HG02588 (cell line): ENCODE results near the gene KAZN.
"Not testable (repeated sequence)": the region's sequence is repeated elsewhere in the genome, so short reads cannot be mapped to it uniquely, and the experiment has no call there.

Experiments used
- ATAC-seq: cut with Tn5 transposase; IDR thresholded peaks from one replicate; pipeline ENCODE4 v1.9.1; 2021; ENCODE audit warnings: mild to moderate bottlenecking, moderate library complexity; ENCODE audit not compliant: unreplicated experiment

KAZN gene

DNA sequence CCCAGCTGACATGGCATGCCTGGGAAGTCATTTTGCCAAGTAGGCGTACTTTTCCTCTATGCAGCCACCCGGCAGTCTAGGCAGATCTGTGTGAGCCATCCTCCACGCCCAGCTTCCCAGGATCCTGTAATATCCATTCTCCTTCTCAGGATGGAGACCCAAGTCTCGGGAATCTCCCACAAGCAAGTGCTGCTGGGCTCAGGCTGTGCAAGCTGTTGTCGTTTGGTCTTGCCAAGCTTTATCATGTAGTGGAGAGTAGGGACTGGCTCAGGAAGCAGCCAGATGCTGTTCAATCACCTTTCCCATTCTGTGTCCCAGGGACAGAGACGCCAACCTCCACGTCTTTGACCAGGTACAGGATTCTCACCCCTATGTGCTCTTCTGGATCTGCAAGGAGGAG is 363.9 kb downstream of the KAZN start:
- no peak for ATAC-seq

DNA sequence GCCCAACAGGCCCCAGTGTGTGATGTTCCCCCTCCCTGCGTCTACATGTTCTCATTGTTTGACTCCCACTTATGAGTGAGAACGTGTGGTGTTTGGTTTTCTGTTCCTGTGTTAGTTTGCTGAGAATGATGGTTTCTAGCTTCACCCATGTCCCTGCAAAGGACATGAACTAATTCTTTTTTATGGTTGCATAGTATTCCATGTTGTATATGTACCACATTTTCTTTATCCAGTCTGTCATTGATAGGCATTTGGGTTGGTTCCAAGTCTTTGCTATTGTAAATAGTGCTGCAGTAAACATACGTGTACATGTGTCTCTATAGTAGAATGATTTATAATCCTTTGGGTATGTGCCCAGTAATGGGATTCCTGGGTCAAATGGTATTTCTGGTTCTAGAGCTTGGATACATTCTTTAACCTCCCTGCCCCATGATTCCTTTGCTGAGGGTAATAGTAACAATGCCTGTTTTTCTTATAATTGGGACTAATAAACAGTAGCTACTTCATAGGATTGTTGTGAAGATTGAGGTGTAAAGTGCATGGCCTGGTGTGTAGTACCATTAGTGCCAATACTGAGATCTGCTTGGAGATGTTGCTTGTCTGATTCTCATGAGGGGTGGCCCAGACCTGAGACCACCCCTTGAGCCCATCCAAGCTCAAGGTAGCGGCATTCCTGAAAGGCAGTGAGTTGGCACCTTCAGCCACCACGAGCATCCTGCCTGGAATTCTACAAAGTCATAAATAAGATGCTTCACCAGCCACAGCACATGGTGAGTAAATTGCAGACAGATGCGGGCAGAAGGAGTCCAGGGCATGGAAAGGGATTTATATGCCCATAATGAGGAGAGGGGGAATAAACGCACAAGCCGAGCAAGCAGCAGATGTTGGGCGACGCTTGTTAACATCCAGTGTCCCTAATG is 365.6 kb downstream of the KAZN start:
- not testable (repeated sequence) for ATAC-seq

DNA sequence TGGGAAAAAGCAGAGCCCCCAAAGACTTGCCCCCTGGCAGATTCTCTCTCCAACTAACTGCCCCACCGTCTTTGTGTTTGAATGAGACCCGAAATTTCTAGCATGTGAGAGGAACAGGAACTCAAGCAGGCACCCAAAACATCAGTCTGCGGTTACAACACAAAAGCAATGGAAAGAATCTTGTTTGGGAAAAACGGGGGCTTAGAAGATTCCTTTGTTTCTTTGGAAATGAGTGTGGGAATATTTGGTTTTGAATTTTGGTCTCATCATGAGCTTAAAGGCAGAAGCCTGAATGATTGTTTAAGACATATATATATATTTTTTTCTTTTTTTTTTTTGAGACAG is 366.2 kb downstream of the KAZN start:
- no peak for ATAC-seq

DNA sequence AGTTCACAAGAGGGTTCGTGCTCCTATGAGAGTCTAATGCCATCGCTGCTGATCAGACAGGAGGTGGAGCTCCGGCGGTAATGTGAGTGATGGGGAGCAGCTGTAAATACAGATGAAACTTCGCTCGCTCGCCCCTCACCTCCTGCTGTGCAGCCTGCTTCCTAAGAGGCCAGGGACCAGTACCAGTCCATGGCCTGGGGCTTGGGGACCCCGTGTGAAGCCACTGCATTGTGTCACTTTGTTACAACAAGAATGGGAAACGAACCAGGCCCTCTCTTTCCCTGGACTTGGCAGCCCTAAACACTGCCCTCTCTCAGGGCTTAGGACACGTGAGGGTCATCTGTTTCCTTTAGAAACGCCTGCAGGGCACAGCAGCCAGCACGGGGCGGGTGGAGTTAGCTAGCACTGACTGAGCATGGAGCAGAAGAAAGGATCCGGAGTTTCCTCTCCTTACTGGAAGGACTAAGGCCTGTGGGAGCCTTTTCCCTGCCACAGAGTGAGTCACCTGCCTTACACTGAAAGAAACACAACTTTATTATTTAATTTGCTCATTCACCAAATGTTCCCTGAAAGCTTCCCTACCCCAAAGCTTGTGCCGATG is 369.9 kb downstream of the KAZN start:
- no peak for ATAC-seq

DNA sequence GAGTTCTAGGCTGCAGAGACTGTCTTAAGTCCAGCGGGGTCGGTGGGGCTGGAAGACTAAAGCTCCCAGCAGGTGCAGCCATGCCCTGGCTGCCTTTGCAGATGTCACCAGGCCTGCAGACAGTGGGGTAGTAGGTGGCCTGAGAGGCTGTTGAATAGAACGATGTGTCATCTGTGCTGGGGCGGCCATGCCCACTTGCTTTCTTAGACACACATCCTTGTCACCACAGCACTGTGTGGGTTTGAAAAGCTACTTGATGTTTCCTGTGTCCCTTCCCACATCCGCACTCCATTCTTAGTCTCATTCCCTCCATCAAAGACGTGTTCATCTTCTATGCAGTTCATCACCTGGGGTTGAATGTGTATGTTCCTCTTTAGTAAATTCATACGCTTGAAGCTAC is 370.5 kb downstream of the KAZN start:
- no peak for ATAC-seq

DNA sequence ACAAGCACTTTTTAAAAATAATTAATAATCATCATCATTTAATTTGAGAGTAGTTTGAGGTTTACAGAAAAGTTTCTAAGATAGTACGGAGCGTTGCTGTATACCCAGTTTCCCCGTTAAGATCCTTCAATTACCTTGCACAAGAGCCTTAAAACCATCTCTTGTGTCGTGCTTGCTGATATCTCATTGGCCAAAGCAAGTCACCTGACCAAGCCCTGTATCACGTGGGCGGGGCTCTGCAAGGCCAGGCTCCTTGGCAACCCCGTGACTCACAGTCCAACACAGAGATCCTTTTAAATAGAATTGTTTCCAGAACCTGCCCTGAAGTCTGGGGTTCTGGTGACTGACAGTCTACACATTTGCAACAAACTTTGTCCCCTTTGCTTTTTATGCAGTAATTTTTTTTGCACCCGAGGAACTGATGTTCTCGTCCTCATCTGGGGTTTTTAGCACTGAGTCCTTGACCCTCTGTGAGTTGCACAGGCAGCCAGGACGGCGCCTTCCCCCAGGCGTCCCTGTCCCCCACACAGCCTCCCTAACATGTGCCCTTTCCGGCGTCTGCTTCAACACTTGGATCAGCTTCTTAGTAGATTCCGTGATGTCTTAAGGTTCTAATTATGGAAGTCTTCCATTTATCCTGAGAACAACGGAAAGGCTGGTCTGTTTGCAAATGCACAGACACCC is 371.8 kb downstream of the KAZN start:
- no peak for ATAC-seq

DNA sequence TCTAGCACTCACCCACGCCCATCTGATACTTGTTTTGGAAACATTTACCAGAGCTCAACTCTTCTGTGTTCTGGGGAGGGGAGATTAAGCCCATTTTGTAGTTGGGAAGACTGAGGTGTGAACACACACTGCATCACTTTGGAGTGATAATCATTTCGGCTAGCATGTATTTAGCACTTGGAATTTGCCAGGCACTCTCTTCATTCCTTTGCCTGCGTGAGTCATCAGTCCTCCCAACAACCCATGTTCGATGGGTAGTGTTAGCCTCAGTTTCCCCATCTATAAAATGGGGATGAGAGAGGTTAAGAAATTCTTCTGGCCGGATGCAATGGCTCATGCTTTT is 372.3 kb downstream of the KAZN start:
- no peak for ATAC-seq

DNA sequence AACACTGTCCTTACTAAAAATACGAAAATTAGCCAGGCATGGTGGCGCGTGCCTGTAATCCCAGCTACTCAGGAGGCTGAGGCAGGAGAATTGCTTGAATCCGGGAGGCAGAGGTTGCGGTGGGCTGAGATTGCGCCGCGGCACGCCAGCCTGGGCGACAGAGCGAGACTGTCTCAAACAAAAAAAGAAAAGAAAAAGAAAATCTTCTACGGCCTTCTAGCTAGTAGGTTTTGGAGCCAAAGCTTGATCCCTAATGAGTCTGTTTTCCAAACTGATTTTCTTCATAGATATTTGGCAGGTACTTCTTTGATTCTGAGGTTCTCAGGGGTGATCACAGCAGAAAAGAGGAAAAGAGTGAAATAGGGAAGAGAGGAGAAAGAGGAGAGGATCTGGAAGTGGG is 372.7 kb downstream of the KAZN start:
- ATAC-seq = no peak

DNA sequence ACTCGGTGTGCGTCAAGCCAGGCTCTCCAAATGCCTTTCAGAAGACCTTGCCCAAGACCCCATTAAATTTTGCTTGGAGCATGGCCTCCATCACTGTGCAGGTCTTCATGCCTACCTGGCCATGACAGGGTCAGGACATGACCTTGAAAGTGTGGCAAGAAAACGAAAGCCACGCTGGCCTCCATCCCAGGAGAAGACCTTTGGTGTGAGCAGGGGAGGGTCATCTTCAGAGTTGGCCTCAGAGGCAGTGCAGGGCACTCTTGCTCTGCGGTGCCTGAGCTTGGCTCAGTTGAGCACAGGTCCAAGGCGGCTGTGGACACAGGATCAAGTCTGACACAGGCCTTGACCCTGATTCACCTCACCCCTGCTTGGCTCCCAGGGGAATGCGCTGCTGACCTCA is 373.6 kb downstream of the KAZN start:
- no peak for ATAC-seq

DNA sequence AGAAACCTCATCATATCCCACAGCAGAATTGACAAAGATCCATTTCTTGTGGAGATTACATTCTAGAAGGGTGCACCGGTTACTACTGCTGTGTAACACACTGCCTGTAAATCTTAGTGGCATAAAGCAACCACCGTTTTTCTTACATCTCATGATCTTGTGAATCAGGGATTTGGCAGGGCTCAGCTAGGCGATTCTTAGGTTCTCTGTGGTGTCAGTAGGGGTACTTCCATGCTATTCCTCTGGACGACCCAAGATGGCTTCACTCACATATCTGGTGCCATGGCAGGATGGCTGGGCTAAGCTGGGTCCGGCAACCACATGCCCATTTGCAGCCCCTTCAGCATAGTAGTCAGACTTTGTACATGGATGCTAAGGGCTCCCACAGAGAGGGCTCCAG is 375.3 kb downstream of the KAZN start:
- no peak for ATAC-seq

DNA sequence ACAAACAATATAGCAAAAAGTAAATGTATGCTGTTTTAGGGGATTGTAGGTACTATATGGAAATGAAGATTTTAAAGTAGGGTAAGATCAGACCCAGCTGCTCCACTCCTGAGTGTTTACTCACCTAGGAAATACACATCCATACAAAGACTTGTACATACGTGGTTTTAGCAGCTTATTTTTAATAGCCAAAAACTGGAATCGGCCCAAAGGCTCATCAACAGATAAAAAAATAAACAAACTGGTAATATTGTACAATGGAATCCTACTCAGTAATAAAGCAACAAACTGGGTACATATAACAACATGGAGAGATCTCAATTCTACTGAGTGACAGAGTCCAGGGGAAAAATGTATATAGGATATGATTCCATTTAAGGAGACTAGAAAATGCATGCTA is 375.9 kb downstream of the KAZN start:
- ATAC-seq = no peak

DNA sequence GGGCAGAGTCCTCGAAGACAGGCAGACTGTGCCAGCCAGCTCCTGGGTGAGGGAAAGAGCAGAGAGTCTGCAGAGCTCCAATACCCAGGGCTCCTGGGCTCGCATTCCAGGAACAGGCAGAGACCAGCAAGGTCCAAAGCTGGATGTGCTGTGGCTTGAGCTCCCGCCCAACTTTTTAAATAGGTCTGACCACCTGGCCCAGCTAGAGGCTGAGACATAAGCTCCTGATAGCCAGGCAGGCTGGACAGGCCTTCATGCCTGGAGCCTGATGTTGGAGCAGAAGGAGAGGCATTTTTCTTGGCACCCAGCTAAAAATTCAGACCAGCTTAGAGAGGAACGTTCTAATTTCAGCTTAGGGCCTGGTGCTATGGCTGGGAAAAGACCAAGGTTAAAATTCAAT is 376.6 kb downstream of the KAZN start:
- no peak for ATAC-seq

DNA sequence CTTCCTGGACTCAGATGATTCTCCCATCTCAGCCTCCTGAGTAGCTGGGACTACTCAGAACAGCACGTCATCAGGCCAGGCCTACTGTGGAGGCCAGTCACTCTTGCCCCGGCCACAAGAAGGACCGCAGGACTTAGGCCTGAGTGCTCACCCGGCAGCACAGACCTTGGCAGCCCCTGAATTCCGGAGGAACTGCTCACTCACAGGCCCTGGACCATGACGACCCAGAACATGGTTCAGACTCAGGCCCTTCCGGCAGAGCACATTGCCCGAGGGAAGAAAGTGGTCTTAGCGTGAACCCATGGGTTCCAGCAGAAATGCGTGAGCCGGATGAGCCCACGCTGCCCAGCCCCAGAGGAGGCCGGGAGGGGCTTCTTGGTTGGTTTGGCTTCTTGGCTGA is 377.8 kb downstream of the KAZN start:
- ATAC-seq = no peak

DNA sequence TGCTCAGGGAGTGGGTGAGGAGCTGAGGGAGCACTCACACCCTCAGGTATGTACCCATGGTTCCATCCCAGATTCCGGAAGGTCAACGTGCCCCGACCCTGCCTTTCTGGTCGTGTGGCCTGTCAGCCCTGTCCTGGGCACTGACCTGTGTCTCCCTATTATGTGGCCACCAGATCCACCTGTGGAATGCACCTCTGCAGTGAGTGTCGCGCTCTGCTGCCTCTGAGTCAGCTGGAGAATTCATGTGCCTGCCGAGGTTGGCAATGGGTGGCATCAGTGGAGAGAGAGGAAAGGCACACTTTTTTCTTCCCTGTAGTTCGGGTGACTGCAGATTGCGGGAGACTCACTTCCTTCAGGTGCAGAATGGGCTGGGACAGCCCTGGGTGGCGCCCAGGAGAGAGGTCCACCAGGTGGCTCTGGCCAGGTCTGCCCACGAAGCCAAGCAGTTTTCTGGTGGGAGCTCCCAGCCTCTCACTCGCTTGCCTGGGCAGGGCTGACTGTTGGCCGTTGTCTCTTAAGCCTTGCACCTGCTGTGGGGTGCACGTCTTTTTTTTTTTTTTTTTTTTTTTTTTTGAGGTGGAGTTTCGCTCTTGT is 378.9 kb downstream of the KAZN start:
- ATAC-seq = no peak

DNA sequence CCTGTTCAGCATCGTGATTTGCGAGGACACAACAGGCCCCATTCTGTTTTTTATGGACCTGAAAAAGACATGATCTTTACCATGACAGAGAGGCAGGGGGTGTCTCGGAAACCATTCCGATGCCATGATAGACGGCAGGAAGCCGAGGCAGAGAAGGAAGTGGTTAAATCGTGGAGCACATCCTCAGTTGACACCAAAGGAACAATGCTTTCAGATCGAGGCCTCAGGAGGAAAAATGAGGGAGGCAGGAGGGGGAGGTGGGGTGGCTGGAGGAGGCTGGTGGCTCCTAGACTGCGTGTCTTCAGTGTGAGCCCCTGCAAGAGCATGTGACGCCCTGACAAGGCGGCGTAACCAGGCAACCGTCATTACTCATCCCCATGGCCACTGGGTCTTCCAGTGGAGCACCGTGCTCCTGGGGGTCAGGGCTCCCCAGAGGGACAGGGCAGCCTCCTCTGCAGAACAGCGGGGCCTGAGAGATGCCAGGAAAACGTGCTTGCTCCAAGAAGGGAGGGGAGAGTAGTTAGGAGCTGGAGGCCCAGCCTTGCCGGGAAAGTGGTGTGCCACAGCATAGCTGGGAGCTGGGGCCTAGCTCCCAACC is 382.2 kb downstream of the KAZN start:
- ATAC-seq = no peak

DNA sequence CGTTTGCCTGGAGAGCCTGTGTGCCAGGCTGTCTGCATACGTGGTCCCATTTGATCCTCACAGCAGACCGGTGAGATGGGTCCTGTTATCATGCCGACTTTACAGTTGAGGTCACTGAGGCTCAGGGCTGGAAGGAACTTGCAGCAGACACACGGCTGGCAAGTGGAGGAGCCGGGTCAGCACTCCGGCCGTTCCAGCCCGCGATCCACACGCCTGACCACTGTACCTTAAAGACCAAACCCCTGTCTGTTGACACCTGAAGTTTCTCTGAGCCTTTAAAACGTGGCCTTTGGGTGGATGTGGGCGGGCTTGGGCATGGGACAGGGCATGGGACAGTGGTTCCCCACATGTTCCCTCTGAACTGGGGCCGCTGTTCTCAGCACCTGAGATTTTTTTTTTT is 383.5 kb downstream of the KAZN start:
- ATAC-seq = no peak

DNA sequence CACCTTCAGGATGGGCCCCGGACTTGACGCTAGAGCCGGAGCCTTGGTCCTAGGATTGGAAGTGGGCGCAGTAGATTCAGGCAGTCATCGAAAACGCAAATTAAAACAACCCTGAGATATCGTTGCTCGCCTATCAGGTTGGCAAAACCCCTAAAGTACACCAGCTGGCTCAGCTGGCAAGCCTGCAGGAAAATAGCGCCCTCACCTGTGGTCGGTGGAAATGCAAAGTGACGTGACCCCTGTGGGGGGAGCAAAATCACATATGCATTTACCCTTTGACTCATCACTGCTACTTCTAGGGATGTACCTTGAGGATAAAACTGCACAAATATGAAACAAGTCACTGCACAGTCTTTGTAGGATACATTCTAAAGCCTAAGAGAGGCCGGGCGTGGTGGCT is 384.8 kb downstream of the KAZN start:
- no peak for ATAC-seq

DNA sequence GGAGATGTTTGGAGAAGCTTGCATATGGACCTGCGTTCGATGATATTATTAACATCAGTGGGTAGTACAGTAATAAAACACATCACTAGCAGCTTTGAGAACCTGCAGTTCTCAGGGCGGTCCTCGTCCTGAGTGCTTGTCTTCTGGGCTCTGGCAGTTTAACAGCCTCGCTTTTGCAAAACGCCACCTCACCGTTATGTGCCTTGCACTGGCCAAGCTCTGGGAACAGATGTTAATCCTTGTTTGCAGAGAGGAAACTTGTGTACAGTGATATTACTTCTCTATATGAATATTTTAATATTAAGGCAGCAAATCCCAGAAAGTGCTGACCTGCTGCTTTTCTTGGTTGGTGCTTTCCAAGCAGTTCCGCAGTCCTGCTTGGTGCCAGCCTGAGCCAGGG is 387.7 kb downstream of the KAZN start:
- ATAC-seq = no peak

DNA sequence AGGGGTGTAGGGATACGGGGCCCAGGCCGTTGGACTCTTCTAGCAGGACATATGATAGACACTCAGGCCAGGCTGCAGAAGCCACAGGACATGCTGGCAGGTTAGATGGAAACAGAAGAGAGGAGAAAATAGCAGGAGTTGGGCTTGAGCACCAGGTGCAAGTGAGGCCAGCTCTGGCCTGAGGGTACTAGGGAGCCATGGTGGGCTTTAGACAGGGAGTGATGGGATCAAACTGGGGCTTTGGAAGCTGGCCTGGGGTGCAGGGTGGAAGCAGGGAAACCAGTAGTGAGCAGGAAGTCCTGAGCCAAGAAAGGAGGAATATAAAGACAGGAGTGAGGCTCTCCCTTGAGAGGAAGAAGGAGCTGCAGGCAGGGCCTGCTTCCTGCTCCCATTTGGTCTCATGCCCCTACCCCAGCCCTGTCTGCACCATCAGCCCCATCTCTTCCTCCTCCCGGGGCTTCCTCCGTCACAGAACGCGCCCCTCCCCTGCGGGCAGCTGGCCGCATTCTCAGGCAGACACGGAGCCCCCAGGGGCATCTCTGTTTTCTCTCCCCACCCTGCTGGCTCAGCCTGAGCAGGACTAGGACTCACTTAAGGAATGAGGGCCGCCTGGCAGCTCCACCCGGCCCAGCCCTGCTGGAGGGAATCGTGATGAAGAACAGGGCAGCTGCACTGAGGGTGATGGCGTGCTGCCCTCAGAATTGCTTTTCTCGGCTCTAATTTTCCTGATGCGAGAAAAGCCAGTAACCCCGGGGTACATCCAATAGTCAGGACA is 389.5 kb downstream of the KAZN start:
- ATAC-seq = no peak

DNA sequence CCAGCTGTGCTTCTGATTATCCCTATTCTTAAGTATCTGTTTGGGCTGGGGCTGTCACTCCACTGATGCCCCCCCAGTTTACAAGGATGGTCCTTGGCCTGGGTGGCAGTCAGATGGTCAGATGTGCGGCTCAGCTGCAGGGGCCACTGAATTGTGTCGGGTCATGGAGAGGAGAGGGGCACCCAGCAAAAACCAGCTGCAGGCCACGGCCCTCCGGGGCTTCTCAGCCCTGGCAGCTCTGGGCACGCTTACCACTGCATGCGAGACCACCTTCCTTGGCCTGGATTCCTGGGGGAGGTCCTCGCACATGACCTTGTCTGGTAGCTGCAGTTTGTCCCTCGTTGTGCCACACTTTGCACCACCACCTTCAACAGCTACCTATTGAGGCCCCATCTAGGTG is 390.2 kb downstream of the KAZN start:
- no peak for ATAC-seq
